OCI-LY3 (cell line): ENCODE data around the gene PEX16.

Experiments
- H2AFZ ChIP-seq: fragments of 200-600, 300-600 bp; shearing (Covaris generic); 2 replicates; pipeline ENCODE4 v1.6.0; 2014; ENCODE audit warnings: antibody characterized with exemption, low read depth, low read length
- H3K27ac ChIP-seq: fragments of 200-600, 300-600 bp; sonication (generic); 2 replicates; pipeline ENCODE4 v1.5.1; 2014; ENCODE audit warnings: mild to moderate bottlenecking, low read length, moderate library complexity, mixed read lengths
- H3K27me3 ChIP-seq: fragments of 200-600, 300-600 bp; sonication (generic); 2 replicates; pipeline ENCODE4 v1.6.1; 2014; ENCODE audit warnings: low read depth, low read length, mixed read lengths
- H3K36me3 ChIP-seq: fragments of 200-600, 300-600 bp; sonication (generic); replicated peaks from 2 replicates; pipeline ENCODE3; 2014; ENCODE audit warnings: low read depth, low read length, mixed read lengths
- H3K4me1 ChIP-seq: fragments of 300-600, 200-600 bp; sonication (generic); 2 replicates; pipeline ENCODE4 v1.6.1; 2014; ENCODE audit warnings: low read length, mixed read lengths
- H3K4me2 ChIP-seq: fragments of 200-600, 300-600 bp; sonication (generic); 2 replicates; pipeline ENCODE4 v1.6.1; 2014; ENCODE audit warnings: low read length, mixed read lengths
- H3K4me3 ChIP-seq: fragments of 300-600, 200-600 bp; sonication (generic); 2 replicates; pipeline ENCODE4 v1.5.1; 2014; ENCODE audit warnings: antibody characterized with exemption, mild to moderate bottlenecking, low read length, moderate library complexity
- H3K79me2 ChIP-seq: fragments of 300-600, 200-600 bp; shearing (Covaris generic); 2 replicates; pipeline ENCODE4 v1.6.1; 2014; ENCODE audit warnings: mild to moderate bottlenecking, low read length, mixed read lengths
- H3K9ac ChIP-seq: fragments of 300-600, 200-600 bp; shearing (Covaris generic); 2 replicates; pipeline ENCODE4 v1.6.0; 2014; ENCODE audit warnings: mild to moderate bottlenecking, low read length, moderate library complexity
- H3K9me3 ChIP-seq: fragments of 200-600, 300-600 bp; shearing (Covaris generic); 2 replicates; pipeline ENCODE4 v1.6.1; 2014; ENCODE audit warnings: low read length, mixed read lengths; ENCODE audit not compliant: insufficient read depth
- H4K20me1 ChIP-seq: fragments of 200-600, 300-600 bp; sonication (generic); 2 replicates; pipeline ENCODE4 v1.6.1; 2016; ENCODE audit warnings: low read length, mixed read lengths; ENCODE audit not compliant: insufficient read depth
- EZH2phosphoT487 ChIP-seq: fragments of 200-600 bp; shearing (Covaris generic); IDR thresholded peaks from 2 replicates; pipeline ENCODE4 v1.6.1; 2018; ENCODE audit warnings: antibody characterized with exemption, mixed run types, low read depth
- TF ChIP-seq, protein P1 (sequence below): fragments of 200-600, 300-600 bp; sonication (generic); IDR thresholded peaks from 2 replicates; pipeline ENCODE4 v1.5.1; 2014; ENCODE audit warnings: antibody characterized with exemption, low read length, low read depth

Gene PEX16

GRCh38 chr11:45930951-45931570, 13.4 kb upstream of the PEX16 start:
- Histone ChIP-seq H2AFZ (no peak overlapping the region), H3K4me1 (peaks cover 69% of the 10 kb centered on the region), H3K79me2 (peaks cover 30% of the 10 kb centered on the region), H3K4me3 (peak overlapping the region; percentile 79), H3K27ac (peak overlapping the region; percentile 96), H3K4me2 (peak overlapping the region; percentile 77), H3K9me3 (no peaks in the 10 kb centered on the region), H3K36me3 (peaks cover 21% of the 10 kb centered on the region), H3K9ac (peak overlapping the region; percentile 76), H3K27me3 (no peaks in the 10 kb centered on the region), H4K20me1 (peaks cover 2% of the 10 kb centered on the region; the same call in 1 of the 2 replicates)
- no peak for TF ChIP-seq EZH2phosphoT487
- TF ChIP-seq, protein P1, sequence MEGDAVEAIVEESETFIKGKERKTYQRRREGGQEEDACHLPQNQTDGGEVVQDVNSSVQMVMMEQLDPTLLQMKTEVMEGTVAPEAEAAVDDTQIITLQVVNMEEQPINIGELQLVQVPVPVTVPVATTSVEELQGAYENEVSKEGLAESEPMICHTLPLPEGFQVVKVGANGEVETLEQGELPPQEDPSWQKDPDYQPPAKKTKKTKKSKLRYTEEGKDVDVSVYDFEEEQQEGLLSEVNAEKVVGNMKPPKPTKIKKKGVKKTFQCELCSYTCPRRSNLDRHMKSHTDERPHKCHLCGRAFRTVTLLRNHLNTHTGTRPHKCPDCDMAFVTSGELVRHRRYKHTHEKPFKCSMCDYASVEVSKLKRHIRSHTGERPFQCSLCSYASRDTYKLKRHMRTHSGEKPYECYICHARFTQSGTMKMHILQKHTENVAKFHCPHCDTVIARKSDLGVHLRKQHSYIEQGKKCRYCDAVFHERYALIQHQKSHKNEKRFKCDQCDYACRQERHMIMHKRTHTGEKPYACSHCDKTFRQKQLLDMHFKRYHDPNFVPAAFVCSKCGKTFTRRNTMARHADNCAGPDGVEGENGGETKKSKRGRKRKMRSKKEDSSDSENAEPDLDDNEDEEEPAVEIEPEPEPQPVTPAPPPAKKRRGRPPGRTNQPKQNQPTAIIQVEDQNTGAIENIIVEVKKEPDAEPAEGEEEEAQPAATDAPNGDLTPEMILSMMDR, result no peak

DNA sequence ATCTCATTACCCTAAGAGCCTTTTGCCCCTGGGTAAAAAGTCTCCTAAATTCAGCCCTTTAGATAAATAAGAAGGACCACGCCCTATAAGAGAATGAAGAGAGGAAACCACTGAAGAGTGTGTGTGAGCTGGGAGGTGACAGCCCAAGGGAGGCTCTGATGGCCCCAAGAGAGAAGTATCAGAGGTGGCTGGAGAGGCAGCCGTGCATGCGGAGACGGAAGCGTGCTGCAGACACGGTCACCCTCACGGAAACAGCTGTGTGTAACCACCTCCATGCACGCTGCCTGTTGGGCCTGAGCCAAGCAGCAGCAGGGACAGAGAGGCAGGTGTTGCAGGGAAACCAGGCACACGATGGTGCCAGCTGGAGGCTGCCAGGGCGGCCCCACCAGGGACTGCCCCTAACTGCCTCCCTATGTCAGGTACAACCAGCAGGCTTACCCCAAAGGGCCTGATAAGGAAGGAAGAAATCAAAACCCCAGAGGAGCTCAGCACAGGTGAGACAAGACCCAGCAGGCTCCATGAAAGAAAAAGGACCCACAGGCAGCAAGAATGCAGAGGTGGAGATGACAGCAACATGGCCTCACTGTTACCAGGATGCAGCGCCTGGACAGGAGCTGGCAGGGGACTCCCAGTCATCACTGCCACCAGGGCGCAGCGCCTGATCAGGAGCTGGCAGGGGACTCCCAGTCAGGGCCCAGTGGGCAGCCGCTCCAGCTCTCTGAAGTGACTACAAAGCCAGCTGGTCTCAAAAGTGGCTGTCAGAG, 12.5 kb upstream of the PEX16 start:
- Histone ChIP-seq H3K27me3 (no peaks in the 10 kb centered on the region), H3K9me3 (no peaks in the 10 kb centered on the region), H3K4me3 (peak overlapping the region; percentile 79), H3K27ac (peak overlapping the region; percentile 96), H3K4me2 (peak overlapping the region; percentile 77), H3K4me1 (peaks cover 61% of the 10 kb centered on the region), H3K79me2 (peaks cover 30% of the 10 kb centered on the region), H3K36me3 (peaks cover 21% of the 10 kb centered on the region), H2AFZ (no peak overlapping the region), H3K9ac (peak overlapping the region; percentile 76), H4K20me1 (peaks cover 2% of the 10 kb centered on the region; the same call in 1 of the 2 replicates)
- TF ChIP-seq EZH2phosphoT487, result no peak
- TF ChIP-seq, protein P1, result no peak

DNA sequence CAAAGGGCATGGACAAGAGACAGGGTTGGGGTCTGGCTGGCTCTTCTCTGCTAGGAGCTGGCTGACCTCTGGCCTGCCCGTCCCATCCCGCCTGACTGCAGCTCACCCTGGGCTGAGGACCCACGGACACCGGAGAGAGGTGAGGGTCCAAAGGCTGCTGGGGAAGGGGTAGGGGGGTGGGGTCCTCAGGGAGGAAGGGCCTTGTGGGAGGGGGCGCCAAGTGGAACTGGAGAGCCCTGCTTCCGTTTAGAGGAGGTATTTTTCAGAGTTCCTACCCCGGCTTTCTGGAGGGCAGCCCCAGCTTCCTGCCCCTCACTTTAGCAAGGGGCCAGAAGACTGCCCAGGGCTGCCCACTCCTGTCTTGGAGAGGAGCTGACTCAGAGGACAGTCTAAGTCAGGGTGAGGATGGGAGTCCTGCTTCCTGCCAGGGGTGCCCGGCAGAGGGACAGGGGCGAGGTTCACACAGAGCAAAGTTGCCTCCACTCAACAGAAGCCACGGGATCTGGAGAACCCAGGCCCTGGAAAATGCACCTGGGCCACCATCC, 11.9 kb upstream of the PEX16 start:
- peaks cover 2% of the 10 kb centered on the region; the same call in 1 of the 2 replicates for H4K20me1 ChIP-seq
- peak overlapping the region; percentile 77 for H3K4me2 ChIP-seq
- H3K36me3 ChIP-seq, result peaks cover 15% of the 10 kb centered on the region
- H3K79me2 ChIP-seq, result peaks cover 30% of the 10 kb centered on the region
- no peak overlapping the region for H2AFZ ChIP-seq
- H3K4me3 ChIP-seq, result peak overlapping the region; percentile 79
- H3K9ac ChIP-seq, result peak overlapping the region; percentile 59
- no peaks in the 10 kb centered on the region for H3K9me3 ChIP-seq
- H3K27ac ChIP-seq, result peak overlapping the region; percentile 96
- H3K4me1 ChIP-seq, result peaks cover 54% of the 10 kb centered on the region
- no peaks in the 10 kb centered on the region for H3K27me3 ChIP-seq
- TF ChIP-seq EZH2phosphoT487, result no peak
- TF ChIP-seq, protein P1, result no peak

DNA sequence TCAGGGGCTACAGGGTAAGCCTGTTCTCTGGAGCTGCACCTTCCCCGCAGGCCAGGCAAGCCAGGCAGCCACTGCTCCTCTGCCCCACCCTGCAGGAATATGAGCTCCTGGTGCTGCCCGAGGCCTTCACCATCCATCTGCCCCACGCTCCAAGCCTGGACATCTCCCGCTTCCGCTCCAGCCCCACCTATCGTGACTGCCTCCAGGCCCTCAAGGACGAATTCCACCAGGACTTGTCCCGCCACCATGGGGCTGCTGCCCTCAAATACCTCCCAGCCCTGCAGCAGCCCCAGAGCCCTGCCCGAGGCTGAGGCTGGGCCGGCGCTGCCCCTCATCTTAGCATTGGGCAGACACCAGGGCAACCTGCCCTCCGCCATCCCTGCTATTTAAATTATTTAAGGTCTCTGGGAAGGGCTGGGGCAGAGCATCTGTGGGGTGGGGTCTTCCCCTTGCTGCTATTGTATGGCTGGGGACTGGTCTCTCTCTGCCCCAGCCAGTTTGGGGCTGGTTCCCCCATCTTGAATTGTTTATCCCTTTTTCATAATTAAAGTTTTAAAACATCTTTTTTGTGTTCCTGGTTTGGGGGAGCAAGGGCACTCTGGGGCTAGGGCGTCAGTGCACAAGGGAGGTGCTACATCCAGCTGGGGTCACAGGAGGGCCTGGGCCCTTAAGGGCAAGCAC, 11.0 kb upstream of the PEX16 start:
- no peak overlapping the region for H2AFZ ChIP-seq
- H3K4me2 ChIP-seq, result no peak overlapping the region
- peaks cover 11% of the 10 kb centered on the region for H3K36me3 ChIP-seq
- no peaks in the 10 kb centered on the region for H3K27me3 ChIP-seq
- H3K9ac ChIP-seq, result no peak overlapping the region
- no peak overlapping the region for H3K27ac ChIP-seq
- H4K20me1 ChIP-seq, result peaks cover 2% of the 10 kb centered on the region; the same call in 1 of the 2 replicates
- H3K9me3 ChIP-seq, result no peaks in the 10 kb centered on the region
- no peak overlapping the region for H3K4me3 ChIP-seq
- peaks cover 46% of the 10 kb centered on the region for H3K4me1 ChIP-seq
- peaks cover 30% of the 10 kb centered on the region for H3K79me2 ChIP-seq
- TF ChIP-seq EZH2phosphoT487, result no peak
- TF ChIP-seq, protein P1, result no peak
